IgD-negative memory B cell (primary cell): ENCODE data around the gene FKBP1A. TPM values are rescaled to one million over a fixed set of nuclear protein-coding genes. Genes with fewer than 3 reads are reported as not detected.
"Not testable (repeated sequence)": the region's sequence is repeated elsewhere in the genome, so short reads cannot be mapped to it uniquely, and the experiment has no call there.

Experiments used
- H3K27ac Mint-ChIP-seq, 3 donors: one replicate each; pipeline ENCODE4 v1.8.0; 2020 to 2022; ENCODE audit warnings: mild to moderate bottlenecking in 3 of 3, mixed read lengths in 3 of 3, moderate library complexity in 1 of 3
- H3K27me3 Mint-ChIP-seq: one replicate; pipeline ENCODE4 v1.8.0; 2021; ENCODE audit warnings: mixed read lengths
- H3K36me3 Mint-ChIP-seq: one replicate; pipeline ENCODE4 v1.8.0; 2020; ENCODE audit warnings: mild to moderate bottlenecking, mixed read lengths
- H3K4me1 Mint-ChIP-seq, 3 donors: one replicate each; pipeline ENCODE4 v1.8.0; 2020 to 2022; ENCODE audit warnings: mixed read lengths in 3 of 3, mild to moderate bottlenecking in 1 of 3
- H3K4me3 Mint-ChIP-seq, 4 donors: one replicate each; pipeline ENCODE4 v1.8.0; 2020 to 2022; ENCODE audit warnings: mild to moderate bottlenecking in 4 of 4, mixed read lengths in 4 of 4, moderate library complexity in 3 of 4
- H3K9me3 Mint-ChIP-seq, 3 donors: one replicate each; pipeline ENCODE4 v1.8.0; 2020 to 2021; ENCODE audit warnings: mixed read lengths in 3 of 3, mild to moderate bottlenecking in 1 of 3
- polyA plus RNA-seq: library from polyadenylated mRNA; unstranded; fragments of 300-500 nt; fragmentation: Illumina TruSeq; gene quantifications from one replicate; pipeline ENCODE4 v1.2.3, GENCODE V29; 2021

The FKBP1A gene
- polyA plus RNA-seq, 1 donor from 2014 or later = 36.1 TPM

GRCh38 chr20:1398185-1398584, 5.3 kb upstream of the FKBP1A start:
- peaks cover 35 to 47% (median 38%) of the 10 kb centered on the region in 3 donors for H3K4me1 Mint-ChIP-seq
- not testable (repeated sequence) for H3K36me3 Mint-ChIP-seq, H3K9me3 Mint-ChIP-seq, H3K27me3 Mint-ChIP-seq
- peak overlapping the region in 3 of 4 donors; percentile 4 to 74 (median 63) for H3K4me3 Mint-ChIP-seq
- H3K27ac Mint-ChIP-seq = peak overlapping the region; percentile 31 to 74 (median 58)

GRCh38 chr20:1397710-1398109, 4.9 kb upstream of the FKBP1A start:
- Mint-ChIP-seq H3K4me1 (peaks cover 37 to 47% (median 38%) of the 10 kb centered on the region in 3 donors), H3K9me3 (no peaks in the 10 kb centered on the region), H3K27ac (peak overlapping the region in 2 of 3 donors; percentile 47 to 58), H3K27me3 (peaks cover 4% of the 10 kb centered on the region), H3K36me3 (peaks cover 2% of the 10 kb centered on the region), H3K4me3 (peak overlapping the region in 1 of 4 donors; percentile 4)

GRCh38 chr20:1396702-1397101, 3.8 kb upstream of the FKBP1A start:
- Mint-ChIP-seq H3K4me1 (peaks cover 38 to 48% (median 41%) of the 10 kb centered on the region in 3 donors), H3K4me3 (peak overlapping the region in 2 of 4 donors; percentile 31 to 43), H3K36me3 (peaks cover 2% of the 10 kb centered on the region), H3K9me3 (no peaks in the 10 kb centered on the region), H3K27me3 (no peaks in the 10 kb centered on the region), H3K27ac (peak overlapping the region; percentile 42 to 78 (median 47))

- no peaks in the 10 kb centered on the region for H3K9me3 Mint-ChIP-seq
- no peaks in the 10 kb centered on the region for H3K27me3 Mint-ChIP-seq
- peaks cover 2% of the 10 kb centered on the region for H3K36me3 Mint-ChIP-seq
- peaks cover 41 to 51% (median 43%) of the 10 kb centered on the region in 3 donors for H3K4me1 Mint-ChIP-seq
- peak overlapping the region in 2 of 3 donors; percentile 42 to 47 for H3K27ac Mint-ChIP-seq
- peak overlapping the region in 2 of 4 donors; percentile 31 to 43 for H3K4me3 Mint-ChIP-seq
Measured at GRCh38 chr20:1396264-1396663, 3.4 kb upstream of the FKBP1A start.

- Mint-ChIP-seq H3K4me3 (peak overlapping the region in 3 of 4 donors; percentile 25 to 63 (median 35)), H3K36me3 (peaks cover 2% of the 10 kb centered on the region), H3K9me3 (no peaks in the 10 kb centered on the region), H3K27me3 (no peaks in the 10 kb centered on the region), H3K27ac (peak overlapping the region in 2 of 3 donors; percentile 55 to 84), H3K4me1 (peaks cover 46 to 66% (median 52%) of the 10 kb centered on the region in 3 donors)
Measured at GRCh38 chr20:1394686-1395085, 1.8 kb upstream of the FKBP1A start.

- H3K36me3 Mint-ChIP-seq = peaks cover 2% of the 10 kb centered on the region
- H3K27ac Mint-ChIP-seq = peak overlapping the region; percentile 87 to 99 (median 87)
- H3K27me3 Mint-ChIP-seq = no peaks in the 10 kb centered on the region
- H3K4me3 Mint-ChIP-seq = peak overlapping the region; percentile 85 to 99 (median 94)
- H3K9me3 Mint-ChIP-seq = no peaks in the 10 kb centered on the region
- peaks cover 46 to 68% (median 56%) of the 10 kb centered on the region in 3 donors for H3K4me1 Mint-ChIP-seq
Measured at GRCh38 chr20:1393507-1393882, 641 bp upstream of the FKBP1A start.

- peak overlapping the region; percentile 85 to 96 (median 93) for H3K4me3 Mint-ChIP-seq
- peak overlapping the region in 2 of 3 donors; percentile 87 to 97 for H3K27ac Mint-ChIP-seq
- peaks cover 2% of the 10 kb centered on the region for H3K36me3 Mint-ChIP-seq
- H3K4me1 Mint-ChIP-seq = peaks cover 43 to 68% (median 53%) of the 10 kb centered on the region in 3 donors
- no peaks in the 10 kb centered on the region for H3K9me3 Mint-ChIP-seq
- no peaks in the 10 kb centered on the region for H3K27me3 Mint-ChIP-seq
Measured at GRCh38 chr20:1392443-1392692, 486 bp downstream of the FKBP1A start.

- H3K4me1 Mint-ChIP-seq = peaks cover 43 to 69% (median 56%) of the 10 kb centered on the region in 3 donors
- H3K27me3 Mint-ChIP-seq = no peaks in the 10 kb centered on the region
- peak overlapping the region; percentile 87 to 97 (median 94) for H3K27ac Mint-ChIP-seq
- H3K4me3 Mint-ChIP-seq = peak overlapping the region; percentile 85 to 96 (median 93)
- no peaks in the 10 kb centered on the region for H3K9me3 Mint-ChIP-seq
- no peaks in the 10 kb centered on the region for H3K36me3 Mint-ChIP-seq
Measured at GRCh38 chr20:1391640-1392442, 1.0 kb downstream of the FKBP1A start.

- H3K4me1 Mint-ChIP-seq = peaks cover 51 to 75% (median 56%) of the 10 kb centered on the region in 3 donors
- no peaks in the 10 kb centered on the region for H3K27me3 Mint-ChIP-seq
- H3K4me3 Mint-ChIP-seq = peak overlapping the region; percentile 68 to 94 (median 87)
- no peaks in the 10 kb centered on the region for H3K36me3 Mint-ChIP-seq
- peak overlapping the region; percentile 87 to 97 (median 89) for H3K27ac Mint-ChIP-seq
- H3K9me3 Mint-ChIP-seq = no peaks in the 10 kb centered on the region
Measured at GRCh38 chr20:1390581-1391403, 2.1 kb downstream of the FKBP1A start.

- H3K4me1 Mint-ChIP-seq = peaks cover 50 to 72% (median 54%) of the 10 kb centered on the region in 3 donors
- H3K9me3 Mint-ChIP-seq = no peaks in the 10 kb centered on the region
- peak overlapping the region; percentile 87 to 97 (median 89) for H3K27ac Mint-ChIP-seq
- H3K4me3 Mint-ChIP-seq = peak overlapping the region; percentile 77 to 89 (median 84)
- H3K36me3 Mint-ChIP-seq = no peaks in the 10 kb centered on the region
- no peaks in the 10 kb centered on the region for H3K27me3 Mint-ChIP-seq
Measured at GRCh38 chr20:1389703-1390580, 2.9 kb downstream of the FKBP1A start.

GRCh38 chr20:1388741-1389483, 3.9 kb downstream of the FKBP1A start:
- Mint-ChIP-seq H3K27ac (peak overlapping the region; percentile 49 to 80 (median 74)), H3K36me3 (peaks cover 2% of the 10 kb centered on the region), H3K27me3 (no peaks in the 10 kb centered on the region), H3K4me3 (peak overlapping the region; percentile 40 to 85 (median 76)), H3K4me1 (peaks cover 51 to 69% (median 53%) of the 10 kb centered on the region in 3 donors), H3K9me3 (no peaks in the 10 kb centered on the region)

GRCh38 chr20:1388253-1388652, 4.6 kb downstream of the FKBP1A start:
- no peak overlapping the region for H3K4me3 Mint-ChIP-seq

GRCh38 chr20:1386323-1386722, 6.5 kb downstream of the FKBP1A start:
- no peaks in the 10 kb centered on the region for H3K9me3 Mint-ChIP-seq
- peaks cover 2% of the 10 kb centered on the region for H3K36me3 Mint-ChIP-seq
- peak overlapping the region in 1 of 4 donors; percentile 14 for H3K4me3 Mint-ChIP-seq
- H3K4me1 Mint-ChIP-seq = peaks cover 43 to 74% (median 46%) of the 10 kb centered on the region in 3 donors
- peak overlapping the region in 1 of 3 donors; percentile 68 for H3K27ac Mint-ChIP-seq
- no peaks in the 10 kb centered on the region for H3K27me3 Mint-ChIP-seq

More at GRCh38 chr20:1388253-1388652, 4.6 kb downstream of the FKBP1A start:
- Mint-ChIP-seq H3K27ac (peak overlapping the region in 2 of 3 donors; percentile 1 to 80), H3K36me3 (peaks cover 2% of the 10 kb centered on the region), H3K27me3 (no peaks in the 10 kb centered on the region), H3K9me3 (no peaks in the 10 kb centered on the region), H3K4me1 (peaks cover 46 to 66% (median 48%) of the 10 kb centered on the region in 3 donors)
